Activated CD8-positive, alpha-beta memory T cell treated with anti-CD3 and anti-CD28 coated beads, Interleukin-2, amount 50 U/mL, for 48 hours (primary cell): ENCODE results near the gene SCN10A.
A peak's percentile ranks its signal among the peaks of the same experiment; 100 is the strongest.

Source experiments
- DNase-seq: peaks from one replicate; pipeline ENCODE4 v3.0.0-alpha.2; 2020

The SCN10A gene

DNA sequence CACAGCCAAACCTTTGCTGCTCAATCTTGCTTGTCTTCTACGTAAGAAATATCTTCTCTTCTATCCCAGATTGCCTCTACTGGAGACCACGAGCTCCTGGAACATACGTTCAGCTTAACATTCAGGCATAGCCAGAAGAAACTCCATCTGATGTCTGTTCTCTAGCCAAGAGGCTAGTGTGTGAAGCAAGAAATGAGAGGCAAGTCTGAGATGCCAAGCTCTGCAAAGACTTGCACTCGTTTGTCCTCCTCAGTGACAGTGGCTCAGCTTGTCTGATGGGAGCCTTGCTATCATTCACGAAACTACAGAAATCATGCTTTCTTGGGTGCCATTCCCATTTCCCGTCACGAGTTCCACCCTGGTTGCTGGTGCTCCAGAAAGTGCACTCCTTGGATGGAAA lies at the start of gene SCN10A:
Gene SCN10A (minus strand): TSS at position 192 of the 400 bp plus-strand sequence. CDS start 22,207 bp downstream, outside the sequence.
- DNase-seq, result no peak

DNA sequence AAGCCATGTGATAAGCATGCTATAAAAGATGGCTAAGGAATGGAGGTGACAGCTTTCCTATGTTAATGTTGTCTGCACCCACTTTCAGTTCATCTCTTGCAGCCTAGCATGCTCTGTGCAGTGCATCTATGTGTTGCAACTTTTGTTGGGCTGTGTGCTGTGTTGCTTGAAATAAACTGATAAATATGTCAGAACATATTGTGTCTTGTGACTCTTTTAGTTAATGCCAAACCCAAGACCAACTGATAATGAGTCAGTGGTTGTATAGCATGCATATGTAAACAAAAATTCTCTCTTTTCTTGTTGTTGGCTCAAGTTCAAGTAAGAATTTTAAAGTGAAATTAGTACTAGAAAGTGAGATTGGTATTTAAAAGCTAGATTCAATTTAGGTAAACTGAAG lies 37.0 kb upstream of the SCN10A start:
- DNase-seq, result no peak

DNA sequence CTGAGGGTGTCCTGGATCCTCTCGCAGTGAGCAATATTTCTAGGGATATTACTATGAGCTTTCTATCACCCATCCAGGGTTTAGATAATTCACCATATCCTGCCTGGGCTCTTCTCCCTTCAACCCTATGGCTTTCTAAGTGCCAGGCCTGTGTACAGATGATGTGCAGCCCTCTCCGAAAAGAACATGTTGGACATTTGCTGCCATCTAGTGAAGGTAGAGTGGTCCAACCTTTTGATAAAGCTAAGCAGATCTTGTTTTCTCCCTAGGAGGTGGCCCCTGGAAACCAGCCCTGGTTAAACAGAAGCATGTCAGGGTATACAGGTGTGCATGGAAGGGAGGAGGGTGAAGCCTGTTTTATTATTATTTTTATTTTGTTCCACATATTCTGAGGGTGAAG lies 27.9 kb upstream of the SCN10A start:
- DNase-seq, result no peak

DNA sequence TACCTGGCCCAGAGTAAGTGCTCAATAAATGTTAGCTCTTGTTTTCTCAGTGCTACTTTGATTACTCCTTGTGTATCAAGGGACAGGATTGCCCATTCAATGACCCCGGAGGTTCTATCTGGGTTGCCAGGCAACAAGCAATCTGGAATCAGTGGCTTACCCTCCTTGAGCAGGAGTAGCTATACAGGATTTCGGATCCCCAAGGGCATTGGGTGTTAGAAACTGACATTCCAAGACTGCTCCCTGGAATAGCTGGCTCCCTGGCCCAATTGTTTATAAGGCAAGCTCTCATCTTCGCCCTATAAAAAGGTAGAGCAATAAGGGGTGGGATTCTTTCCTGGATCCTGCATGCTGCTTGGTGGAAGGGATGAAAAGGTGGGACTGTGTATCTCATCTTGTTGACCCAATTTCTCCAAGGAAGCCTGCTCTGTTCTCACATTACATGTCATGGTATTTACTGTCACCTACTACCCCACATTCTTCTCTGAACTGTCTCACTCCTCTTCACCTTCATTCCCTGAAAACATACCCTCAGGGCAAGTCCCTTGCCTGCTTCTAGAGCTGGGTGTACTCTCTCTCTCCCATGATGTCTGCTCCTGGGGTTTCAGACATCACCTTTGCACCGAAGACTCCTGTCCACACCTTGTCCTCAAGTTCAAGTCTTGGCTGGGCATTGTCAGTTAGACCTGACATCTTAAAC lies 26.4 kb upstream of the SCN10A start:
- DNase-seq, result no peak

DNA sequence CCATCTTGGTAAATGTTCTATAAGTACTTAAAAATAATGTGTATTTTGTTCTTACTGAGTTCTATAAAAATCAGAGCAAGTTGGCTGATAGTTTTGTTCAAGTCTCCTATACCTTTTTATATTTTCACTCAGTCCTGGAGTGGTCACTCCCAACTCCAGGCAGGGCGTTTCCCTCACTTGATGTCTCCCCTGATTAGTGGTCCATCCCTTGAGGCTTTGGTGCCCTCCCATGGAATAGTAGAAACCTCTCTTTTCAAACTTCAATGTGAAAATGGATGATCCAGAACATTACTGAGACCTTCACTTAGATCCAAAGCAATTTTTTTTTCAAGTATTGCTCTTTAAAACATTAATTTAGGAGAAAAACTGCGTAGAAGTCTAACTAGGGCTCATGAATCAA lies 25.0 kb upstream of the SCN10A start:
- DNase-seq, result no peak

DNA sequence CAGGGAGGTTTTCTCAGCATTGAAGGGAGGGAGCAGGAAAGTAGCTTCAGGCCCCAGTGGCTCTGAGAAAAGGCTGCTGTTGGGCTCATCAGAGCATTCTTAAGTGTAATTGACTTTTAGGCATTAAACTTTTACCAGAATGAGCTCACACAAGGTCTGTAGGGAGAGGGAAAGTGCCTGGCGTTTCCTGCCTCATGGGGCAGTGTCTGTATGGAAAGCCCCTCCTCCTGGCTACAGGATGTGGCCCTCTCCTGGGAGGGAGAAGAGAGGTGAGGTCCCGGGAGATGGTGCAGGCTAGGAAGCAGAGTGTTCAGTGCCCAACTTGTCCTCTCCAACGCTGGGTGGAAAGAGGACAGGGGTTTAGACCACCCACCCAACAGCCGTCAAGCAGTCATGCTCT lies 21.3 kb upstream of the SCN10A start:
- DNase-seq, result no peak

DNA sequence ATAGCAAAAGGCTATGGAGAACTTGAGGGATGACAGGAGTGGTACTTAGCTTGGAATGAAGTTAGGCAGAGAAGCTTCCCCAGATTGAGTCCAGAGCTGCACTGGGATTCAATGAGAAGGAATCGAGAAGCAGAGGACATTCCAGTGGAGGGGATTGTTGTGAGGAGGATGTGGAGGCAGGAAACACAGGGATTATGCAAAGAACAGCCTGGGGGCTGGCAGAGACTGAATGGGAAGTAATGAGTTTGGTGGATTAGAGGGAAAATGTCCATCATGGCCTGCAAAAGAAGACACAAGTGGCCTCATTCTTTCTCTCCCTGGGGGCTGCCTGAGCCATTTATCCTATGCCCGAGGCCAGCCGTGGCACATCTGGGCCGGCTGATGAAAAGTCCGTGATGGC lies 20.5 kb upstream of the SCN10A start:
- DNase-seq, result no peak

DNA sequence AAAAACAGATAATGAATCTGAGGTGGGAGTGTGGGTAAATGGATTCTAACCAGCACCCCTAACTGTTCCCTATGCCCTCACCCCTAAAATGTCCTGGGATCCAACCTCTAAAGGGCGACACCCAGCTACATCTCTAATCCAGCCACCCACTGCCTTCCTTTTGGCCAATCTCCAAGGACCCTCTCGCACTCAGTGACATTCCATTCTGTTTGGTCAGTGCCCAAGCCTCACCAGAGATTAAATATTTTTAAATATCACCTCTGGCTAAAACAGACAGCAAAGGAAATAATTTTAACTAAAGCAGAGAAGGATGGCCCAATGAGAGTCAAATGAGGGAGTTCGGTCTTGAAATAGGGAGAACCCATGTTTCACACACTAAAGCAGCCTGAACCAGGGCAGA lies 19.9 kb upstream of the SCN10A start:
- no peak for DNase-seq

DNA sequence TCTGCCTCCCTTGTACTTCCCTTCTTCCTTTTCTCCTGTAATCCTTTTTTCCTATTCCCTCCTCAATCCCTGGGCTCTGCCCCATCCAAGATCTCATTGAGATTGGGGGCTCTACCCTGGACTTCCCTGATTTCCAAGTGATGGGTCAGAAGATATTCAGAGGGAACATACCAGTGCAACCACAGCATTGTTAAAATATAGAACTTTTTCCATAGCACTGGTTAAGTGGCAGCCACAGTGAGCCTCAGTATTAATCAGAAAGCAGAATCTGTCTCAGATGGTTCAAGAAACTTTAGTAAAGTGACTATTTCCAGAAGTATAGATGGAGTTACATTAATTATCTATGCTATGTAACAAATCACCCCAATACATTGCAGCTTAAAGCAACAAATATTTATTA lies 18.7 kb upstream of the SCN10A start:
- no peak for DNase-seq

DNA sequence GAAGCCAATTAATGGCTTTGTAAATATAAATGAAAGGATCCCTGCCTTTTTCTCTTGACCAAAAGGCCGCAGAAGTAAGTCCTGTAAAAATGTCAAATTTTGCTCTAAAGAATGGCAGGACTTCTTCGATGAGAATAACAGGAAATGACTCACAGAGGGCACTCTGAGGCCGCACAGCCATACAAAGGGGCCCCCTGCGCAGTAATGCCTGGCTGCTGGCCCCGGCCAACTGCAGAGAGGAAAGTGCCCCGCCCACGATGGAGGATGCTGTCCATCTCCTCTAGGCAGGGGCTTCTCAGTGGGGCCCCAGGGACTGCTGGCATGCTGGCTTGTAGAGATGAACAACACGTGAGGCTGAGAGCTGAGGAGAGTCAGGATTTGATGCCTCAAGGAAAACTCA lies 18.1 kb upstream of the SCN10A start:
- peak; percentile 66 for DNase-seq

DNA sequence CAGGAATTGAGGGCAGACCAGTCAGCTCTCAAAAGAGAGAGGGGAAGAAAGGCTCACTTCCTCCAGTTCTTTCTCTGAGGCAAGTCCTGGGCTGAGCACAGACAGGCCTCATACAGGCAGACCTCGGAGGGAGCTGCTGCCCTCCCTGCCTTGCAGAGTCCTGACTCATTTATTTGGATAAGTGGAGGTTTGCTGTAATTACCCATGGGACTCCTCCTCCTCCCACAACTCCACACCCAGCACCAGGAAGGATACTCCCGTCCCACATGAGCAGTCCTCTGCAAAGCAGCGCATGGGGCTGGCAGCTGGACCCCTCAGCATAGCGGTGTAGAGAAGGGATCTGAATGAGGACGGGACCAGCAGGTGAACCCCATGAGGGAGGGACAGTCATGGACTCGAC lies 13.4 kb upstream of the SCN10A start:
- no peak for DNase-seq

DNA sequence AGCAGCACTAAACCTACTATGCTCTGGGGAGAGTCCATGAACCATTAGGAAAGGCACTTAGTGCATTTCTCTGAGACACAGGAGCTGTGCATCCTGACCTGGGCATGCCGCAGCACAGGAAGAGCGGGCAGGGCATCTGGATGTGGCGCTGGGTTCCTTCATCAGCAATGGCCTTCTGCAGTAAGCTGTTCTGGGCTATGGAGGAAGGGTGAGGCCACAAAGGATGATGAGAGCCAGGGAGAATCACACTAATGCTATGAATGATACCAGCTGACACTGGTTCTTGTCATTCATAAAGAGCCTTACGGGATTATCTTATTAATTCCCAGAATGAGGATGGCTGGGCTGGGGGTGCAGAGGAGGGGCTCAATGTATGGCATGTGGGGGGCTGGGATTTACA lies 12.7 kb upstream of the SCN10A start:
- DNase-seq, result no peak

DNA sequence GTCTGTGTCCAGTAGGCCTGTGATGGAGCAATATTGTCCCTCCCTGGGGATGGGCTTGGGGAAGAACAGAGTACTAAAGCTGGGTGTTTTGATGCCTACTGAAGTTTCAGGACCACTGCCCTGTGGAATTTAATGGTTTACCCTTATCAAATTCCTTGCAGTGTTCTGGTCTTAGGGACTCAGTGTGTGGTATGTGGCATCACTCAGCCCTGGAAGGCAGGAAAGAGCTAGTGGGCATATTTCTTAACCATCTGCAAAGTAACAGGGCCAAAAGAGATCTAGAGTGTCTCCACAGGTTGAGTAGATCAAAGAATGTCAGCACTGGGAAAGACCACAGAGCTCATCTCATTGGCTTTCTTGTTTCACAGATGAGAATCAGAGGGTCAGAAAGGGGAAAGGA lies 11.8 kb upstream of the SCN10A start:
- no peak for DNase-seq

DNA sequence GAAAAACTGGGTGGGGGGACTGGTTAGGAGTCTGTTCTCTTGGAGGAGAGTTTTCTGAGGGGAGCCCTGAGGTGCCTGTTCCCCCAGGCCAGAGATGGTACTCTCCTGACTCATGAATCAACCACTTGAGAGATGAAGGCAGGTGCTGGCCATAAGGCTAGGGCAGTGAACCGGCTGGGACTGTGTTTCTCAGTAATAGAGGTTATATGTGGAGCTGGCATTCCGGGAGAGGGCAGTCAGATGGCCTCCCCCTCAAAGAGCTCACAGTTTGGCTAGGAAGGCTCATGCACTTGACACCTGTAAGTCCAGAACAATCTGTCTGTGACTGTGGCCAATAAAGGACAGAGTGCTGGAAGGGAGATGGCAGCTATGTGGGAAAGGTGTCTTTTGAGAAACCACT lies 10.0 kb upstream of the SCN10A start:
- DNase-seq, result no peak

DNA sequence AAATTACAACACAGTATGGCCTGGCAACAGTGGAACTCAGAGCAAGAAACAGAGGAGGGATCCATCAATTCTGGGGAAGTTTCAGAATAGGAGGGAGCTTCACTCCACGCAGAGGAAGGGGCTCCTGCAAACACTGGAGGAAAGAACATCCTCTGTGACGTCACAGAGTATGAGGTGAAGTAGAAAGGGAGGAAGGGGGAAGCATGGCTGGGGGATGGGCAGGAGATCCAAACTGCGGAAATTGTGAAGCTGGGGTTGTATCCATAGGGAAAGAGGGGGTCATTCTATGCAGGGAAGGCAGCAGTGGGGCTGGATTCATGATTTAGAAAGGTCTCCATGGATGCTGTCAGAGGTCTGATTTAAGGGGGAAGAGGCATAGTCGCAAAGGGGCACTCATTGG lies 8.3 kb upstream of the SCN10A start:
- no peak for DNase-seq

DNA sequence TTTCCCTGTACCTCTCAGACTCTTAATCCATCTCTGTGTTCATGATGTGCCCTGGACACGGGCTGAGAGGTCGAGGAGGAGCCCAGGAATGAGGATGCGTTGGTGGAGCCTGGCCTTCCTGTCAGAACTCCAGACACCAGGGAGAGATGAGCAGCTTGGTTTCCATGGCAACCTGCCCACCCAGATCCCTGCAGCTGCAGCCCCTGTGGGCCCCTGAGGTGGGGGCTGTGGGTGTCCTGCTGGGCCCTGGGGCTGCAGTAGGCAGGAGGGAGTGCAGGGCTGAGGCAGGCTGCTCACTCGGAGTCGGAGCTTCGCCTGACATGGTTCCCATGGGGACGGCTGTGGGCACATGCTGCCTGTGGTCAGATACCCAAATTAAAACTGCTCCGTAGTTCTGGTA lies 7.7 kb upstream of the SCN10A start:
- no peak for DNase-seq

DNA sequence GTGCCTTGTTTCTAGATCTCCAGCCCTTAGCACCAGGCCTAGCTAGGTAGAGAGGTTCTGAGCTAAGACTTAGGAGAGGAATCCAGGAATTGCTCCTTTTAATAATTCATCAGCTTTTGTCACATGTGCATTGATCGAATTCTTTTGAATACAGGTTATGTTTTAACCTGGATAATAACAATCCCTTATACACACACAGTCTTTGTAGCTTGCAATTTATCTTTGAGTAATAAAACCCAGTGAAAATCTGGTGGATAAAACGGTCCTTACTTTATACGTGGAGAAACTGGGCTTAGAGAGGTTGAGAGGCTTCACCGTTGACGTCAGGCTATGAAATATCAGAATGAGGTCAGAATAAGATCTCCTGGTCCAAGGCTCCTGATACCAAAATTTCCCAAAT lies 7.2 kb upstream of the SCN10A start:
- DNase-seq, result no peak

DNA sequence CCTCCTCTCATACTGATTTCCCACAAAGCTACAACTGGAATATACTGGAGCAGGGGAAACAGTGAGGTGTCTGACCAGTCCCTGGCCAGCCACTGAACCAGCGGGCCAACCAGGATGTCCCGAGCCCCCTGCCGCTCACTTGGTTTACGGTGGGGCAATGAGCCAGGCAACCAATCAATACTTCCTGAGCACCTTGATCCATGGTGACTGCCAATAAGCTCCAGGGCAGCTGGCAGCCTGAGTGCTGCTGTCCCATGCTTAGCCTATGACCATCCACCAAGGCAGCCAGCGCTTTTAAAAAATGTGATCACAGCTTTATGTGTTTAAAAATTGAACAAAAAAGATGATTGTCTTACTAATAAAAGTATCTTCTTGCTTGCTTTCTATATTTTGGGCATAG lies 4.2 kb downstream of the SCN10A start:
- DNase-seq, result no peak

DNA sequence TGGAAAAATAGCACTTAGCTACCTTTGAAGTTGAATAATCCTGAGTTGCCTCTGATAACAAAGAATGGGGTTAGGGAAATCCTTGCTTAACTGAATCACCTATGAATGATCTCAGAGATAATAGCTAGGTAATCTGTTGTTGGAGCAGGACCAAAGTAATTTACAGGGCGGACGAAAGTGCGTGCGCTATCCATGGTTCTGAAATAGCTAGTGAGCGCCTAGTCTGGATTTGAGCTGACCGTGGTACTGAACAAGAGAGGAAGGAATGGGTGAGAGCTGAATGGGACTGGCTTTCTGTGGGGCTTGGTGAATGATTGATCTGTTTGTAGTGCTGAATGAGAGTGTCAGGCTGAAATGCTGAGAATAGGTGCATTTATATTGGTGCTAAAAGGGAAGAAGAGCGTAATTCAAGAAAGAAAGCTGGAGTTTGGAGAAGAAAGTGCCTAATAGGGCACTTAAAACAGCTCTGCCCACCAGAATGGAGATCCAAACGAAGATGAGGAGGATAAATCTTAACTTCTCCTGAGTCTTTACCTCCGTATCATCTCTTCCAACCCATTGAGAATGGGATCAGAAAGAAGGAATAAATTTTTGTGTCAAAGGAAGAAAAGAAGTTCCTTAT lies 10.1 kb downstream of the SCN10A start:
- peak; percentile 55 for DNase-seq

DNA sequence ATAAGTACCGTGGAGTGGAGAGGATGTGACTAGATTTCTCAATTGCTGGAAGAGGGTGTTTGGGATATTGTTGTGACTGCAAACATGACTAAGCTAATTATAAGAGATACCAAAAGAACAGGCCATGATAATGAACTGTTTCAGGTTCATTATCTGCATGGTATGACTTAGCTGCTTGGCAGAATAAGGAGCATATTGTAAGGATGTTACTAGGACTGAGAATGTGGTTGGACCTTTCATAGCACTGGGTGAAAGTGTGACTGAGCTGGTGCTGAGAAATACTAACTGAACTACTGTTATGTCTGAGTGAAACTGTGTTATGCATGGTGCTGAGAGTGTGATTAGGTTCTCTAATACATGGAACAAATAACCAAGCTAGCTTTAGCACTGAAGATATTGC lies 11.0 kb downstream of the SCN10A start:
- no peak for DNase-seq

DNA sequence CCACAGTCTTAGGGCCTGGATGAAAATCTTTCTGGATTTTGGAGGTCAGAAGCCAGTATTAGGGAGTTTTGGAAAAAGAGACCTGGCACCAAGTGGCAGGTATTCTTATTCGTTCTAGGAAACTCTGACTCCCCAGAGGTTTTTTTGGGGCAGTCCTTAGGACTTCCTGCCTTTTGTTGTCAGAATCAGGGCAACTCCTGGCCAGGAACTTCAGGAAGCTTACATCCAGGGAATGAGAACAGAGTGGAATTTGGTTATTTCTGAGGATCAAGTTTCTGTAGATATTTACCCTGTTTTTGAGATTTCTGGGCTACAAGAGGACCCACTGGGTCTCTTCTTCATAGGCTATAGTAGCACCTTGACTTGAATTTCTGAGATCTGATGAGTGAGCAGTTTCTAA lies 15.5 kb downstream of the SCN10A start:
- no peak for DNase-seq

DNA sequence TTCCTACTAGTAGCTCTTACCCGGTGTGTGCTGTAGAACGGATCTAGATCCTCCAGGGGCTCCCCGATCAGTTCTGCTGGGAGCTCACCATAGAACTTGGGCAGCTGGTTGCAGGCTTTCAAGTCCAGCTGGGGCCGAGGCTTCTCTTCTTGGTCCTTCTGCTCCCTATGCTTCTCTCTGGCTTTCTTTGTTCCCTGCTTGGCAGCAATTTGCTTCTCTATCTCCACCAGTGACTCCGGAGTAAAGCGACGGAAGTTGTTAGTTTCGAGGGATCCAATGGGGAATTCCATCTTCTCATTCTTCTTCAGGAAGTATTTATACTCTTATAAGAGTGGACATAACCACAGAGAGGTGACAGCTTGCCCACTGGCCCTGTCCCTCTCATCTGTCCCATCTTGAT lies 22.3 kb downstream of the SCN10A start:
- no peak for DNase-seq

DNA sequence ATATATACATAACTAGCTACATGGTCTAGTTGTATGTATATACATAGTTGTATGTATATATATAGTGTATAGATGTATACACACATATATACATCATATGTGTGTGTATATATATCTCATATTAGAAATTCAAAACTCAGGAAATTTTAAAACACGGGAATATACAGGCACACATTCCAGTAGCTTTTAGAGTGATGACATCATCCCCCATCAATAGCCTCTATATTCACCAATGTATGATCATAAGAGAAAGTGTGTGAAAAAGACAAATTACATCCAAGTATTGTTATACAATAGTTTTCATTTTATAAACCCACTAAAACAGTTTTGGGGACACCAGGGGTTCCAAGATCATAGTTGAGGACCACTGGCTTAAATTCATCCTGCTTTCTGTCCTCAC lies 23.0 kb downstream of the SCN10A start:
- DNase-seq, result no peak

DNA sequence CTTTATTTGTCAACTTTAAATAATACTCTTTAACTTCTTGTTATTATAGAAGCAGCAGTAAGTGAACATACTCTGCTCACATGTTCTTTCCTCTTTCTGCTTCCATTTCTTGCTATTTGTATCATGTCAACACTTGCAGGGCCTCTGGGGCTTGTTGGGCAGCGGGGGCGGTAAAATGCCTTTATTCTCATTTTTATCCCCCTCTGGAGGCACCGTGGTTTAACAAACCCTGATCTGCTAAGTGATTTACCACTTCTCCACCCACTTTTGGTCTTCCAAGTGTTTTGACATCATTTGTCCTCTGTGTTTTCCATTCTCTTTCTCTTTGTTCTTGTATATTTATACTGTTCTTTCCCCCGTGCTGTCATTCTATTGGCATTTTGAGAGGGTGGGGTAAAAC lies 33.9 kb downstream of the SCN10A start:
- DNase-seq, result no peak

DNA sequence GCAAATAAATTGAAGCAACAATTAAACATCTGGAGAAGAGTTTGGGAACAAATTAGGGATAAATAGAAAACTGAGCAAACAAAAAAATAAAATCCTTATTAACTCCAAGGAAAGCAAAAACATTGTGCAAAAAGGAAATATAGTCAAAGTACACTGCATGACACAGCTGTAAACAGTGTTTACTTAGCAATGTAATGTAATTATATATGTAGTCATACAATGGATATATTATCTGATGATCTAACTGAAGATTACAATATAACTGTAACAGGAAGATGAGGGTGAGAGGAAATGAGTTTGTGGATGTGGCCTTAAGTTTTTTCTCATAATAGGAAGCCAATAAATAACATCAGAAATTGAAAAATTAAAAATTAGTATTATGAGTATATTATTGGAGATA lies 42.5 kb downstream of the SCN10A start:
- no peak for DNase-seq
